GM18870 (cell line): ENCODE measurements around the gene SFXN1.
"Not testable (repeated sequence)": the region's sequence is repeated elsewhere in the genome, so short reads cannot be mapped to it uniquely, and the experiment has no call there.

Source experiments
- ATAC-seq: cut with Tn5 transposase; IDR thresholded peaks from one replicate; pipeline ENCODE4 v1.9.1; 2021; ENCODE audit warnings: moderate library complexity; ENCODE audit not compliant: unreplicated experiment

The SFXN1 gene

DNA sequence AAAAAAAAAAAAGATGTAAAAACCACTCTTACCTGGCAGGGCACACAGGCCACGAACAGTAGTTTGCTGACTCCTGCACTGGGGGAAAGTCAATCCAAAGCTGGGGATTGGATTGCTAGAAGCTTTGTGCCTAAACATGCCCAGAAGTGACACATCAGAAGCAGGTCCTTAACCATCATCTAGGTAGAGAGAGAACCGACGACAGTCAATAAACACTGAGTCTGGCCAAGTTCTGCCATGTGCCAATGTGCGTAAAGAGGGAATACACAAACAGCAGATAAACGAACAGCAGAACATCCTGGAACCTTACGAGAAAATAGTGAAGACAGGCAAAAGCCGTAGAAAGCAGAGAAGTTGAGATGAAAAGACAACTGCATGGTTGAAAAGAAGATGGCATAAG lies 14.9 kb downstream of the SFXN1 start:
- no peak for ATAC-seq

DNA sequence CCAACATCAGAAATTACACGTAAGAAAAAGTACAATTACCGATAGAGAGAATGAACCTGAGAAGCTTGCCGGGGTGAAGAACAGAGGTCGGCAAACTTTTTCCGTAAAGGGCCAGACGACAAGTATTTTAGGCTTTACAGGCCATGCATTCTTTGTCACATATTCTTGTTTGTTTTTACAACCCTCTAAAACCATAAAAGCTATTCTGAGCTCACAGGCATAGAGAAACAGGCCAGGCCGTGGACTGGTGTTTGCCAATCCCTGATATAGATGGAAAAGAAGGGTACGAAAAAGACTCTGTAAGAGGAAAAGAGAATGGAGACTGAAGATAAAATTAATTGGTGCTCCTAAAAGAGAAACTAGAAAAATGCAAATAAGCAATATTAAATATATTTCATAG lies 15.4 kb downstream of the SFXN1 start:
- ATAC-seq = no peak

DNA sequence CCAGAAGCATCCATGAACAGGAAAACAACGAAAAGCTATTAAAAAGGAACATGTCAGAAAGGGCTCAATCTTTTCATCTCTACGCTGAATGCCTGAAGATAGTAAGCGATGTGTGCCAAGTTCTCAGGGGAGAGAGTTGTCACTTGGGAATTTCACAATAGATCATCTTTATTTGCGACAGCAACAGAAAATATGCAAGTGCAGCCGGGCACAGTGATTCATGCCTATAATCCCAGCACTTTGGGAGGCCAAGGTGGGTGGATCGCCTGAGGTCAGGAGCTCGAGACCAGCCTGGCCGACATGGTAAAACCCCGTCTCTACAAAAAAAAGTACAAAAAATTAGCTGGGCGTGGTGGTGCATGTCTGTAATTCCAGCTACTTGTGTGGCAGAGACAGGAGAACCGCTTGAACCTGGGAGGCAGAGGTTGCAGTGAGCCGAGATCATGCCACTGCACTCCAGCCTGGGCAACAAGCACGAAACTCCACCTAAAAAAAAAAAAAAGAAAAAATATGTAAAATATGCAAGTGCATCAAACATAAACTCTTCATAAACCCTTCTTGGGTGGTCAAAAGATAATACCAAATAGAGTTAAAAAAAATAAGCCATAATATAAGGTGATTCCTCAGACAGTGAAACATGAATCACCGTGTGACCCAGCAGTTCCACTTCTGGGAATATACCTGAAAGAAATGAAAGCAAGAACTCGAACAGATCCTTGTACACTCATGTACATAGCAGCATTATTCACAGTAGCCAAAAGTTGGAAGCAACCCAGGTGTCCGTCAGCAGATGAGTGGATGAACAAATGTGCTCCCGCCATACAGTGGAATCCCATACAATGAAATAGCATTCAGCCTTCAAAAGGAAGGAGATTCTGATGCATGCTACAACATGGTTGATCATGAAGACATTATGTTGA lies 16.2 kb downstream of the SFXN1 start:
- no peak for ATAC-seq

DNA sequence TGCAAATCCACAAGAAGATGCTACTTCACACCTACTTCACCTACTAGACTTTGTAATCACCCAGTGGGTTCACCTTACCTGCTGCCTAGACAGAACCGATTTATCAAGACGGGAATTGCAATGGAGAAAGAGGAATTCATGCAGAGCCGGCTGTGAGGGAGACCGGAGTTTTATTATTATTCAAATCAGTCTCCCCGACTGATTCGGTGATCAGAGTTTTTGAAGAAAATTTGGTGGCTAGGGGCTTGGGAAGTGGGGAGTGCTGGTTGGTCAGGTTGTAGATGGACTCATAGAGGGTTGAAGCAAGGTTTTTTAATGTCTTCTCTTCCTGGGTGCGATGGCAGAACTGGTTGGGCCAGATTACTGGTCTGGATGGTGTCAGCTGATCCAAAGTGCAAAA lies 23.4 kb downstream of the SFXN1 start:
- no peak for ATAC-seq

DNA sequence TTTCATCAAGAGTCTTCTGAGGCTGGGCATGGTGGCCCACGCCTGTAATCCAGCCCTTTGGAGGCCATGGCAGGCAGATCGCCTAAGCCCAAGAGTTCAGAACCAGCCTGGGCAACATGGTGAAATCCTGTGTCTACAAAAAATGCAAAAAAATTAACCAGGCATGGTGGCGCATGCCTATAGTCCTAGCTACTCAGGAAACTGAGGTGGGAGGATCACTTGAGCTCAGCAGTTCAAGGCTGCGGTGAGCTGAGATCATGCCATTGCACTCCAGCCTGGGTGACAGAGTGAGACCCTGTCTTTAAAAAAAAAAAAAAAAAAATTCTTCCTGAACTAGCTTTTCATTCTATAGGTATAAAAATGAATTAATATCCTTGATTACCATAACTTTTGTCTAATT lies 29.3 kb downstream of the SFXN1 start:
- ATAC-seq = not testable (repeated sequence)

DNA sequence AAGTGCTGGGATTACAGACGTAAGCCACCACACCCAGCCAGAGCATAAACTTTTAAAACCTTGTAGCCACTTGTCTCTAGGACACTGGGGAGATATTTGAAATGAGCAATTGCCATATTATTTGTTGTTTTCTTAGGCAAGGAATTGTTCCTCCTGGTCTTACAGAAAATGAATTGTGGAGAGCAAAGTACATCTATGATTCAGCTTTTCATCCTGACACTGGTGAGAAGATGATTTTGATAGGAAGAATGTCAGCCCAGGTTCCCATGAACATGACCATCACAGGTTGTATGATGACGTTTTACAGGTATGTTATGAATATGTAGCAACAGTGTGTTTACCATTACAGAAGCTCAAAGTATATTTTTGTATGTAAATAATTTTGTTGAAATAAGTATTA lies 30.5 kb downstream of the SFXN1 start:
- ATAC-seq = no peak

DNA sequence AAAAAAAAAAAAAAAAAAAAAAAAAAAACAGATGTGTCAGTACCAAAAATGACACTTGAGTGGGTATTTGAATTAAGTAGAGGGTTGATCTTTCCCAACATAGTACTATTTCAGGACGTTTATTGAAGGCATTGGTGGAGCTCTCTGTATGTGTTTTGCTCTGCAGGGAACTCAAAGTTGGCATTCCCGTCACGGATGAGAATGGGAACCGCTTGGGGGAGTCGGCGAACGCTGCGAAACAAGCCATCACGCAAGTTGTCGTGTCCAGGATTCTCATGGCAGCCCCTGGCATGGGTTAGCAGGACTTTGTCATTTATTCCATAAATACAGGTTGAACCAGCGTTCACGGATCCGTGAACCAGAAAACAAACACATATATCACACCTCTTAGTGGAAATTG lies 34.9 kb downstream of the SFXN1 start:
- ATAC-seq = no peak

DNA sequence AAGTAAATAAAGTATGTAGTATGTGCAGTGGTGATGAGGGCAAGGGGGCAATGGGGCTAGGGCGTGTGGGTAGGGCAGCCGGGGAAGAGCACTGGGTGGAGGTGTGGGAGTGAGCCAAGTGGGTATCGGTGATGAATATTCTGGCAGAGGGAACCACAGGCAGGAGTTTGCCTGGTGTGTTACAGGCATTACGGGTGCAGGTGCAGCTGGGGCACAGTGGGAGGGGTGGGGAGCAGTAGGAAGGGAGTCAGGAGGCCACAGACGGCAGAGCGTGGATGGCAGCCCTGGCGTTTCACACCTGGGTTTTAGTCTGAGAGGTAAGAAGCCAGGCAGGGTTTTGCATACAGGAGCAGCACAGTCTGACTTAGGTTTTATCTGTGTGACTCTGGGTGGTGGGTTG lies 35.4 kb downstream of the SFXN1 start:
- no peak for ATAC-seq

DNA sequence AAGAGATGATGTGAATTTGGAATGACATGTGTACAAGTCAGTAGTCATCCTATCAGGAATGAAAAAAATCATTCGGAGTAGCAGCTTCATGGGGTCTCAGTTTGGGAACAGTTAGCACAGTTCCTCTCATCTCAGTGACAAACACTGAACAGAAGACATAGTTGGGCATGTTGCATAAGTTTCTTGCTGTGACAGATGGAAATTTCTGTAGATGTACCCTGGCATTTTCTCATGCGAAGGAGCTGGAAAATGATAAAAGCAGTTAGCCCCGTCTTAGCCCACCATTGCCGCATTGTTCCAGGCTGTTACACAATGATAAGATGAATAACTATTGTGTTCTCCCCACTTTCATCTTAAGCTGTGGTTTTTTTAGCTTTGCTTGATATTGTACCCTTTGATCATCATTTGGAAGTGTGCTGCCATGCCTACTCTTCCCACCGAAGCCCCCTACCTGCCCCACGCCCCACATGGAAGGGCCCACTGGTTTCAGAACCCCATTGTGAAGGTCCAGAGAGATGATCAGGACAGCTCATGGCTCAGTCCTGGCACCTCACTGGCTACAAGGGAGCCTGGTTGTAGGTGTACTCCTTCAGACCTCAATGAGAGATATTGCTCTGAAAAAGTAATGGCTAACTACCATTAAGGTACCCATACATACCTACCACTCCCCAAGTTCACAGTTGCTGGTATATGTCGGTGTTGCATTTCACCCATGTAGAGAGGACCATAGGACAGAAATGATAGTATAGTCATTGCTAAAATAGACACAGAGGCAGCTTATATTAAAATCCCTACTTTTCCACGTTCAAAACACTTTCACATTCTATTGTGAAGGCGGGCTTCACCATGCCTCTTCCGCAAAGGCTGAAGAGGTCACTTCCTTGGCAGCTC lies 38.8 kb downstream of the SFXN1 start:
- ATAC-seq = no peak

DNA sequence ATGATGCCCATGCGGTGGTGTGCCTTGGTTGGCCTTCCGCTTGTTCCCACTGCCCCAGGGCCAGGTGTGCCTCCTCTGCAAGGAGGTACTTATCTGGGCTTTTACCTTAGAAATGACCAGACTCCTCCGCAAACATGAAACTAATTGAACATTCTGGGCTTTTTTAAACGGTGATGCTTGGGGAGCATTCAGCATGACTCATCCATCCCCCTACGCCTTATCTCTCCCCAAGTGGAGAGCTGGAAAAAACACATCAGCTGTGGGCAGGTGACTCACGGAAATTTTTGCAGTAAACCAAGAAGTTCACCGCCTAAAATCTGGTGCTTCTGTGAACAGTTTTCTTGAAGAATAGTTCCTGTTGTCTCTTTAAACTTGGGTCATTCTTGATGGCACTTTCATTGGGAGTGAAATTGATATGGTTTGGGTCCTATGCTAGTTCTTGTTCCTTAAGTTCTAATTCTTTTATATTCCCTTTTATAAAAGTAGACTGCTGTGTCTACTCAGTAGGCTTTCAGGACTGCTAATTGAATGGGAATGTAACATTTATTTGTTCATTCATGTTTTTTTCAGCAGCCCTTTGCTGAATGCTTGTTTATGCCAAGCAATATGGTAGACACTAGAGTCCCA lies 39.6 kb downstream of the SFXN1 start:
- ATAC-seq = no peak

DNA sequence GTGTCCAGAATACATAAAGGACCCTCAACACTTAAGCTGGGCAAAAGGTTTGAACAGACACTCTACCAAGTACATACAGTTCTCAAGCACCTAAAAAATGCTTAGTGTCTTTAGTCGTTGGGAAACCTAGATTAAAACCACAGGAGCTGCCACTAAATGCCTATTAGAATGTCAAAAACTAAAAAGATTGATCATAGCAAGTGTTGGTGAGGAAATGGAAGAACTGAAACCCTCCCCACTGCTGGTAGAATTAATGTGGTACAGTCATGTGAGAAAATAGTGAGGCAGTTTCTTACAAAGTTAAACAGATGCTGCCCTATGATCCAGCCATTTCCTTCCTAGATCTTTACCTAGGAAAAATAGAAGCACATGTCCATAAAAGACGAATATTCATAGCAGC lies 40.6 kb downstream of the SFXN1 start:
- ATAC-seq = no peak

DNA sequence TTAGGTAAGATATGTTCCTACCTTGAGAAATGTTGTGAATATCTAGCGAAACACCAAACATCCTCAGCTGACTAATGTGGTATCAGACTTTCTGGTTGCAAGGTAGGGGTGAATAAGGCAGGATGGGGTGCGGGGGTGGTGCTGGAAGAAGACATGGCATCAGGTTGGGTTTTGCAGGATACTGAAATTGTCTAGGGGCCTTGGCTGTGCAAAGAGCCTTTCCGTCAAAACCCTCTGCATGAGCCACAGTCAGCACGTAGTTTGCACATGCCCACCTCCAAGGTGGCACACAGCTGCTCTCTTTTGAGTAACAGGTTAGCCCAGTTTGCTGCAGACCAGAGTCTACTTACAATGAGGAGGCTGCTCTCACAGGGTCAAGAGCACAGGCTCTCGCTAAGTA lies 42.0 kb downstream of the SFXN1 start:
- ATAC-seq = no peak

DNA sequence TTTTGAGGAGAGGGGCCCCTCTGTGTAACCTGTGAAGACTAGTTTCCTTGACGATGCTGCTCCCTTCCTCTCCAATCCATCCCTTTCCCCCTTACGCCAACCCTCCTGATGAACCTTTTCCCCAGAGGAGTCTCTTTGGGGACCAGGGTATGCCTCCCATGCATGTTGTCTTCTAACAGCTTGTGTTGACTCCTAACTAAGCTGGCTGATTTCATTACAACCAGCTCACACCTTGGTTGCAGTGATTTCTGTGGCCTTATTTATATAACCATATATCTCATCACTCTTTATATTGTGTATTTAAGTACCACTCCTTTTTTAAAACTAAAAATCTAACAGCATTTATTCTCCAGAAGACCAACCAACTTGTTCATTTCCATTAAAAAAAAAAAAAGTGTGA lies 42.5 kb downstream of the SFXN1 start:
- no peak for ATAC-seq

DNA sequence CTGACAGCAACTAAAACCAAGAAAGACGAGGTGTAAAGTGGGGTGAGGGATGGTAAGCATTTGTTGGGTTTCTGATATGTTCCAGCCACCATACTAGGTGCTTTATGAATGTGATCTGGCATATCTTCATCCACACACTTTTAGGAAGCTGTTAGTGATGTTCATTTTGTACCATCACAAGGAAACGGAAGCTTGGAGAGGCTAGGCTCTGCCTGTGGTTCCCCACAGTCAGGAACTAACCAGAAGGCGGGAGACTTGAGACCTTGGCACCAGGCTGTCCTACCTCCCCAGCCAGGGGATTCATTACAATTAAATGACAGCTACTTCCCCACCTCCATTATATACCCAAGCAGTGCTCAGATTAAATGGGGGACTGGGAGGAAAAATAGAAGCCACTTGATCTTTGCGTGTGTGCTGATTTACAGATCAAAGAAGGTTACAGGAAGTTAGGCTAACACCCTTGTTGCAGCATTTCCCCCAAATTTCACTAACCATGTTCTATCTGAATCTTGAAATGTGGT lies 43.0 kb downstream of the SFXN1 start:
- ATAC-seq = no peak

DNA sequence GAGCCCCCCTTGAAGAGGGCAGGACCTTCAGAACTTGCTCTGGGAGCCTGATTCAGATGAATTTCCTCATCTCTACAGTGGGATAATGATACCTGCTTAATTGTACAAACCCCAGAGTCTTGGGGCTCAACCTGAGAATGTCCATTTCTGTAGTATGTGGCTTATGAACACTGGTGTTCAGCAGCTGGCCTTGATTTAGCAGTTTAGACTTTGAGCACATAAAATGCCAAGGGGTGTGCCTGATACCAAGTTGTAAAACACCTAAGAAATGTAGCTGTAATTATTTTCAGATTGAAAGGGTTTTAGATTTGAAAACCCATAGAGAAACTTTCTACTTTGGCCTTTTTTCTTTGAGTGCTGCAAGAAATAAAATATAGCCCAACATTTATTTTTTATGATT lies 44.9 kb downstream of the SFXN1 start:
- no peak for ATAC-seq

DNA sequence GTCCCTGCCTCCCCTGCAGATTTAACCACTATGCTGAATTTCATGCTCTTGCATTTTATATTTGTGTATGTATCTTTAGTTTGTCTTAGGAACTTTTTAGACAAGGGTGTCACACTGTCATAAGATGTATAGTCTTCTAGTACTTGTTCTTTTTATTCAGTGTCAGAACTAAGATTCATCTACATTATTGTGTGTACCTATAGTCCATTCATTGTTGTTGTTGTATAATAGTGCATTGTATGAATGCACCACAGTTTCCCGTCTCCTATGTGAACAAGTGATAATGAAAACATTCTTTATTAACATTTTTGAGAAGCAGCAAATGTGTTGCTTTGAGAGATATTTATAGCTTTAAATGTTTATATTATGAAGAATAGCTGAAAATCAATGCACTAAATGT lies 45.9 kb downstream of the SFXN1 start:
- ATAC-seq = no peak

DNA sequence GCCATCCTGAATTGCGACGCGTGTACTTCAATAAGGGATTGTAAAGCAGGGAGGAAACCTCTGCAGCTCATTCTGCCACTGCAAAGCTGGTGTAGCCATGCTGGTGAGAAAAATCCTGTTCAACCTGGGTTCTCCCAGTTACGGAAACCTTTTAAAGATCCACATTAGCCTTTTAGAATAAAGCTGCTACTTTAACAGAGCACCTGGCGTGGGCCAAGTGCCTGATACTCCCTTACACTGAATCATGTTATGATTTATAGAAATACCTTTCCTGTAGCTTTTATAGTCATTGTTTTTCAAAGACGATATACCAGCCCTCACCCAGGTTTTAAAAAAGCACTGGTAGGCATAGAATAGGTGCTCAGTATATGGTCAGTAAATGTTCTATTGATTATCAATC lies 48.3 kb downstream of the SFXN1 start:
- no peak for ATAC-seq

DNA sequence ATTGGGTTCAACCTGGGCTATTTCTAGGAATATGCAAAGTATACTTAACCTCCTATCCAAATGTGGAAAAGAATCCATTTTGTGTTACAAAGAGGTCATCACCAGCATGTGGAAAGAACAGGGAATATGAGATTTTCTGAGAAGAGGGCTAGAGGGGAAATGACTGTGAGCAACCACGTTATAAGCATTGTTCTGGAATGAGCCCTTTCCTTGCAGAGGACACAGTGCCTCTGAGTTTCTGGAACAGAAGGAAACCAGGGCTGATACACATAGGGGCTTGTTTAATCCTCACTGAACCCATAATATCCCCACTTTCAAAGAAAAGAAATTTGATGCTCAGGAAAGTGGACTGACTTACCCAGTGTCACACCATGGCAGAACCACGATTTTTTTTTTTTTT lies 53.0 kb downstream of the SFXN1 start:
- ATAC-seq = no peak

DNA sequence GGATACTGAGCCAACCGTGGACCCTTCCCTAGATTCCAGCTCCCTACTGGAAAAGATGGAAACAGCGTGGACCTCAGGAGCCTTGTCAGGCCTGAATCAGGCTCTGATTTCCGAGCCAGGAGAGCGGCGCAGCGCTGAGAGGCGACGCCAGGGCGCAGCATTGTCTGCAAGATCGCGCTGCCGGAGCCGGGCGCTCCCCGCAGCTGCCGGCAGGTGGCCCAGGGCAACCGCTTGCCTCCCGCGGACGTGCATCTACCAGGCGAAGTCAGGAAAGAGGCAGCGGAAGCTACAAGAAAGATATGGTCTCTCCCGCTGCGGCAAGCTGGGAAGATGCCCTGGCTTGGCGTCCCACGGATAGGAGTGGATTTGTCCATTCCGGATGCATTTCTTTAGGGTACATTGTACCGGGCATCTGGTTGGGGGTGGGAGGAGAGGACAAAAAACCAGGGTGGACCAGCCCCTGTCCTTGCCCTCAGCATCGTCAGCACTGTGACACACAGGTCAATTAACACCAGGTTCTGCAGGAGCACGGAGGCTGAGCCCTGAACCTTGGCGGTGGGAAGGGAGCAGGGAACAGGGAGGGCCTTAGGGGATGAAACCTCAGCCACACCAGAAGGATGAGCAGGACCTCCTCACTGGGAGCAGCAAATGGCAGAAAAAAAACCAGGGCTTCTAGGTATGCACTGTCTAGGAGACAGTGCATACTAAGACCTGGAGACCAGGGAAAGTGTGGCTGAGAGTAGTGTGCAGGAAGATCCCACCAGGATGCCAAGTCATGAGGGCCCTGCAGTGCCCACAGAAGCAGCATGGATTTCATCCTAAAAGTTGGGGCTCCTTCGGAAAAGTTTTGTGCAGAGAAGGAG lies 55.9 kb downstream of the SFXN1 start:
- ATAC-seq = peak; percentile 57

DNA sequence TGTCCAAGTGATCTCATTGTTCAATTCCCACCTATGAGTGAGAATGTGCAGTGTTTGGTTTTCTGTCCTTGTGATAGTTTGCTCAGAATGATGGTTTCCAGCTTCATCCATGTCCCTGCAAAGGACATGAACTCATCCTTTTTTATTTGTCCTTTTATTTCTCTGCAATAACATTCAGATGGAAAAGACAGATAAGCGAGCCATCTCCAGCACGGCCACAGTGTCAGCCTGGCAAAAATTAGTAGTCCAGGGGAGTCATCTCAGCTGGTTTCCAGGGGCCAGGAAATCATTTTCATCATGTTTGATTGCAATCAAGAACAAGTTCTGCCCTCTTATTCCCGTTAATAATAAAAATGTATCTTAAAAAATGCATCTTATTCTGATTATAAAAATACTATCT lies 57.0 kb downstream of the SFXN1 start:
- not testable (repeated sequence) for ATAC-seq
